SU-DHL-6 (cell line): ENCODE measurements around the gene PI4KA.

ENCODE experiments used
- CTCF ChIP-seq: fragments of 200-600 bp; sonication (generic); IDR thresholded peaks from one replicate; pipeline ENCODE4 v1.5.1; 2017; ENCODE audit warnings: antibody characterized with exemption, mild to moderate bottlenecking, low read length, moderate library complexity; ENCODE audit not compliant: insufficient read depth, poor library complexity, severe bottlenecking
- EZH2phosphoT487 ChIP-seq: fragments of 200-600 bp; sonication (generic), shearing (Covaris generic); conservative IDR thresholded peaks from 2 replicates; pipeline ENCODE4 v1.6.1; 2018; ENCODE audit warnings: mild to moderate bottlenecking, antibody characterized with exemption, low read length, moderate library complexity, mixed read lengths

DNA sequence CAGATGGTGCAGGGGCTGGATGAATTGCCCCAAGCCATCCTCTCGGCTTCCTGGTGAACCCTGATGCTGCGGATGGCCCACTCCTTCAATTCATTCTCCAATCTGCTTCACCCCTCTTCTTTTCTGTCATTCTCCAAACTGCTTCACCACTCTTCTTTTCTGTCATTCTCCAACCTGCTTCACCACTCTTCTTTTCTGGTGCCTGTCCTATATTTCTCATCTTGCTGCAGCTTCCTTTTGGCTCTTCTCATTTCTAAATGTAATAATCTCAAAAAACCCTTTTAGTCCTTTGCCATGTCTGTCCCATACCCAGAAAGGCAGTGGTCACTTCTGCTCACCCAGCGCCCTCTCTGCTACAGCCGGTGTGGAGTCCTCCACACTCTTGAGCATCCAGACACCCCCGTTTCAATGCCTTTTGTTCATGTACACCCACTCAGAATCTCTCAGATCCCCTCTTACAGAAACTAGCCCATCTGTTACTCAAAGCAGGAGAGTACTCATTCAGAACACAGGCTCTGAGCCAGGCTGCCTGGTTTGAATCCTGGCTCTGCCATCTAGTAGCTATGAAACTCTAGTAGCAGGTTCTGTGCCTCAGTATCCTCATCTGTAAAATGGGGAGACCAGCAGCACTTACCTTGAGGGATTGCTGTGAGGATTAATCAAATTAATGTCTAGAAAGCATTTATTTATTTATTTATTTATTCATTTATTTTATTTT lies 69.8 kb downstream of the PI4KA start:
- TF ChIP-seq CTCF (no peak), EZH2phosphoT487 (no peak)
